C4-2B (cell line): ENCODE data around the gene IL3RA.

Experiments
- CTCF ChIP-seq: fragments of 450-650 bp; conservative IDR thresholded peaks from 2 replicates; pipeline ENCODE4 v1.5.1; 2017; ENCODE audit warnings: mild to moderate bottlenecking
- ZFX ChIP-seq: fragments of 450-650 bp; IDR thresholded peaks from 2 replicates; pipeline ENCODE4 v1.6.1; 2017

GRCh38 chrX:1341545-1342184, 5.1 kb downstream of the IL3RA start:
- TF ChIP-seq ZFX, result no peak
- no peak for TF ChIP-seq CTCF
